Measurements from ENCODE around the gene PLXNC1.

PLXNC1 gene

GRCh38 chr12:94265539-94265938 lies 117.2 kb downstream of the PLXNC1 start:
- no peak for DNase-seq (ENCODE audit: low read depth in 2 of 2)

GRCh38 chr12:94265966-94266745 lies 117.8 kb downstream of the PLXNC1 start:
- DNase-seq (ENCODE audit: low read depth in 2 of 2) = no peak

- DNase-seq (ENCODE audit: low read depth in 2 of 2) = no peak
Measured at GRCh38 chr12:94266796-94267536, 118.6 kb downstream of the PLXNC1 start.

GRCh38 chr12:94267537-94267872 lies 119.1 kb downstream of the PLXNC1 start:
- DNase-seq (ENCODE audit: low read depth in 2 of 2) = no peak

- DNase-seq (ENCODE audit: low read depth in 2 of 2) = no peak
Measured at GRCh38 chr12:94267921-94268471, 119.6 kb downstream of the PLXNC1 start.

- DNase-seq (ENCODE audit: low read depth in 2 of 2) = no peak
Measured at GRCh38 chr12:94269316-94269999, 121.1 kb downstream of the PLXNC1 start.

GRCh38 chr12:94271351-94271750 lies 123.0 kb downstream of the PLXNC1 start:
- DNase-seq (ENCODE audit: low read depth in 2 of 2) = no peak

GRCh38 chr12:94272280-94272679 lies 123.9 kb downstream of the PLXNC1 start:
- no peak for DNase-seq (ENCODE audit: low read depth in 2 of 2)

- DNase-seq (ENCODE audit: low read depth in 2 of 2) = no peak
Measured at GRCh38 chr12:94273272-94273671, 124.9 kb downstream of the PLXNC1 start.

GRCh38 chr12:94276725-94277124 lies 128.3 kb downstream of the PLXNC1 start:
- no peak for DNase-seq (ENCODE audit: low read depth in 2 of 2)

- no peak for DNase-seq (ENCODE audit: low read depth in 2 of 2)
Measured at GRCh38 chr12:94277426-94278000, 129.1 kb downstream of the PLXNC1 start.

GRCh38 chr12:94280063-94280462 lies 131.7 kb downstream of the PLXNC1 start:
- DNase-seq (ENCODE audit: low read depth in 2 of 2) = no peak

GRCh38 chr12:94282675-94283074 lies 134.3 kb downstream of the PLXNC1 start:
- DNase-seq (ENCODE audit: low read depth in 2 of 2) = no peak

GRCh38 chr12:94284046-94284445 lies 135.7 kb downstream of the PLXNC1 start:
- DNase-seq (ENCODE audit: low read depth in 2 of 2) = no peak

GRCh38 chr12:94284859-94285258 lies 136.5 kb downstream of the PLXNC1 start:
- no peak for DNase-seq (ENCODE audit: low read depth in 2 of 2)

GRCh38 chr12:94285943-94286582 lies 137.7 kb downstream of the PLXNC1 start:
- no peak for DNase-seq (ENCODE audit: low read depth in 2 of 2)

GRCh38 chr12:94286583-94287244 lies 138.3 kb downstream of the PLXNC1 start:
- no peak for DNase-seq (ENCODE audit: low read depth in 2 of 2)

- DNase-seq (ENCODE audit: low read depth in 2 of 2) = no peak
Measured at GRCh38 chr12:94287245-94287628, 138.9 kb downstream of the PLXNC1 start.

GRCh38 chr12:94289461-94290312 lies 141.3 kb downstream of the PLXNC1 start:
- no peak for DNase-seq (ENCODE audit: low read depth in 2 of 2)

- DNase-seq (ENCODE audit: low read depth in 2 of 2) = no peak
Measured at GRCh38 chr12:94290353-94290752, 142.0 kb downstream of the PLXNC1 start.
